SK-N-MC (cell line): ENCODE data around the gene WDR6.

Source experiments
- EZH2 ChIP-seq: fragments of 200-600 bp; sonication (generic); IDR thresholded peaks from one replicate; pipeline ENCODE4 v1.6.1; 2017; ENCODE audit warnings: antibody characterized with exemption
- POLR2AphosphoS5 ChIP-seq: IDR thresholded peaks from 2 replicates; pipeline ENCODE4 v1.6.1; 2012; ENCODE audit warnings: mild to moderate bottlenecking, low read depth, low read length, borderline replicate concordance

GRCh38 chr3:49028298-49028672 lies 21.1 kb downstream of the WDR6 start:
- no peak for TF ChIP-seq POLR2AphosphoS5
- no peak for TF ChIP-seq EZH2
